SK-N-SH (cell line): ENCODE measurements around the gene ZDHHC18. TPM values are rescaled to one million over a fixed set of nuclear protein-coding genes. Genes with fewer than 3 reads are reported as not detected.

ENCODE experiments used
- CTCF ChIA-PET: fragments of 300-600, 350-600 bp; formaldehyde crosslinking; extraction: SDS; loops from one replicate; lab custom pipeline; 2021; lab: Yijun Ruan, JAX
- POLR2A ChIA-PET: fragments of 350-600 bp; sonication (Branson Sonifier 250); formaldehyde crosslinking; extraction: SDS; loops from one replicate; lab custom pipeline; 2020; ENCODE audit warnings: antibody characterized with exemption, inconsistent platforms; lab: Yijun Ruan, JAX
- DNase-seq: peaks from one replicate; pipeline ENCODE4 v3.0.0; 2012
- H2AFZ ChIP-seq: fragments of 200-600 bp; sonication (generic); 2 replicates; pipeline ENCODE4 v1.8.1; 2016; ENCODE audit warnings: antibody characterized with exemption, mild to moderate bottlenecking, low read depth
- H3F3A ChIP-seq: fragments of 200-600 bp; sonication (generic); replicated peaks from 2 replicates; pipeline ENCODE3; 2016; ENCODE audit warnings: antibody characterized with exemption, mild to moderate bottlenecking; ENCODE audit not compliant: insufficient read depth
- H3K27ac ChIP-seq, 2 experiments: fragments of 200-500 bp in 1 of 2; fragments of 200-600 bp in 1 of 2; sonication (Bioruptor generic) in 1 of 2; sonication (generic), shearing (Covaris generic) in 1 of 2; 2 replicates each; pipeline versions ENCODE4 v1.5.1 to v1.6.1; 2014 to 2016; ENCODE audit warnings: low read depth in 2 of 2, inconsistent platforms in 1 of 2, low read length in 1 of 2, mild to moderate bottlenecking in 1 of 2, mixed read lengths in 1 of 2
- H3K27me3 ChIP-seq: fragments of 200-600 bp; sonication (generic), shearing (Covaris generic); 2 replicates; pipeline ENCODE4 v1.6.1; 2016; ENCODE audit warnings: mixed run types; ENCODE audit not compliant: insufficient read depth
- H3K36me3 ChIP-seq, 2 experiments: fragments of 200-500 bp in 1 of 2; fragments of 200-600 bp in 1 of 2; sonication (Bioruptor generic) in 1 of 2; sonication (generic) in 1 of 2; replicated peaks in 1 of 2; 2 replicates each; pipeline versions ENCODE3 to v1.5.1; 2014 to 2016; ENCODE audit warnings: low read length in 1 of 2, mild to moderate bottlenecking in 1 of 2; ENCODE audit not compliant: insufficient read depth in 2 of 2, control insufficient read depth in 1 of 2
- H3K4me1 ChIP-seq, 2 experiments: fragments of 200-500 bp in 1 of 2; fragments of 200-600 bp in 1 of 2; sonication (Bioruptor generic) in 1 of 2; sonication (generic), shearing (Covaris generic) in 1 of 2; 2 replicates each; pipeline versions ENCODE4 v1.5.1 to v1.6.1; 2014 to 2016; ENCODE audit warnings: low read depth in 1 of 2, low read length in 1 of 2, mixed run types in 1 of 2; ENCODE audit not compliant: insufficient read depth in 2 of 2, control insufficient read depth in 1 of 2
- H3K4me2 ChIP-seq: fragments of 200-600 bp; sonication (generic), shearing (Covaris generic); 2 replicates; pipeline ENCODE4 v1.6.1; 2017; ENCODE audit warnings: mixed run types
- H3K4me3 ChIP-seq, 2 experiments: fragments of 200-500 bp in 1 of 2; fragments of 200-600 bp in 1 of 2; sonication (Bioruptor generic) in 1 of 2; sonication (generic), shearing (Covaris generic) in 1 of 2; 2 replicates each; pipeline versions ENCODE4 v1.5.1 to v1.8.1; 2014 to 2016; ENCODE audit warnings: low read depth in 2 of 2, inconsistent platforms in 1 of 2, low read length in 1 of 2, mild to moderate bottlenecking in 1 of 2, mixed read lengths in 1 of 2, moderate library complexity in 1 of 2
- H3K79me2 ChIP-seq: fragments of 200-600 bp; sonication (generic); 2 replicates; pipeline ENCODE4 v1.8.1; 2017; ENCODE audit warnings: mild to moderate bottlenecking; ENCODE audit not compliant: insufficient read depth
- H3K9ac ChIP-seq: fragments of 200-600 bp; sonication (generic); 2 replicates; pipeline ENCODE4 v1.6.1; 2017; ENCODE audit warnings: mixed run types
- H3K9me2 ChIP-seq: fragments of 200-600 bp; sonication (generic); 2 replicates; pipeline ENCODE4 v1.6.1; 2017; ENCODE audit warnings: mixed run types
- H3K9me3 ChIP-seq: fragments of 200-600 bp; sonication (generic); 2 replicates; pipeline ENCODE4 v1.6.1; 2017; ENCODE audit warnings: mixed run types, mild to moderate bottlenecking, moderate library complexity
- H4K20me1 ChIP-seq: fragments of 200-600 bp; sonication (generic); 2 replicates; pipeline ENCODE4 v1.6.1; 2017; ENCODE audit warnings: mild to moderate bottlenecking, mixed run types; ENCODE audit not compliant: insufficient read depth
- CTCF ChIP-seq: fragments of 200-600 bp; sonication (generic); IDR thresholded peaks from 2 replicates; pipeline ENCODE4 v1.6.1; 2017; ENCODE audit warnings: antibody characterized with exemption, mild to moderate bottlenecking, moderate library complexity
- ELF1 ChIP-seq: IDR thresholded peaks from 2 replicates; pipeline ENCODE4 v1.4.0; 2012
- EP300 ChIP-seq, 2 experiments: IDR thresholded peaks; 2 replicates each; pipeline versions ENCODE4 v1.4.0 to v1.6.1; 2012; ENCODE audit warnings: borderline replicate concordance in 1 of 2, low read depth in 1 of 2, low read length in 1 of 2
- POLR2AphosphoS5 ChIP-seq: IDR thresholded peaks from 2 replicates; pipeline ENCODE4 v1.6.1; 2012; ENCODE audit warnings: low read depth, low read length
- REST ChIP-seq: IDR thresholded peaks from 2 replicates; pipeline ENCODE4 v1.6.1; 2012; ENCODE audit warnings: mild to moderate bottlenecking, low read depth, low read length, moderate library complexity
- SIN3A ChIP-seq: IDR thresholded peaks from 2 replicates; pipeline ENCODE4 v1.6.1; 2012; ENCODE audit warnings: low read depth, mild to moderate bottlenecking, low read length, moderate library complexity, borderline replicate concordance
- SMC3 ChIP-seq: IDR thresholded peaks from 2 replicates; pipeline ENCODE4 v1.6.1; 2012; ENCODE audit warnings: low read depth, low read length, improper control_type of control experiment
- TEAD4 ChIP-seq: IDR thresholded peaks from 2 replicates; pipeline ENCODE4 v1.4.0; 2012; ENCODE audit warnings: mild to moderate bottlenecking, borderline replicate concordance; ENCODE audit not compliant: insufficient read depth
- WGBS: methylation state at CpG from one replicate; pipeline ENCODE4 v1.1.6; 2017; ENCODE audit warnings: low lambda C conversion rate; 5-methylcytosine and 5-hydroxymethylcytosine counted together
- polyA plus RNA-seq, 3 experiments: library from polyadenylated mRNA; depleted of rRNA; stranded (reverse); fragments of >200 nt; gene quantifications; 2 replicates each; pipeline ENCODE4 v1.2.3, GENCODE V29; 2012
- TF ChIP-seq, protein P1 (sequence below): IDR thresholded peaks from 2 replicates; pipeline ENCODE4 v1.4.0; 2012; ENCODE audit warnings: low read depth, borderline replicate concordance

The ZDHHC18 gene
- polyA plus RNA-seq, 1 of the 3 experiments (the other 2 are of a cell fraction), result 33.0 TPM

GRCh38 chr1:26789931-26790330 lies 36.6 kb upstream of the ZDHHC18 start:
- Histone ChIP-seq H3K4me3 (no peak overlapping the region), H3K9me2 (no peaks in the 10 kb centered on the region), H3K27ac (no peak overlapping the region), H3K4me2 (no peak overlapping the region), H3K9me3 (no peaks in the 10 kb centered on the region), H3K27me3 (no peaks in the 10 kb centered on the region), H3K79me2 (peaks cover 7% of the 10 kb centered on the region; the same call in 1 of the 2 replicates), H3F3A (peaks cover 30% of the 10 kb centered on the region), H2AFZ (no peak overlapping the region), H3K9ac (0 out of 2 replicates have a peak overlapping the region, but pooled peaks have one; percentile 1), H4K20me1 (no peaks in the 10 kb centered on the region), H3K36me3 (peaks cover 9 to 18% of the 10 kb centered on the region in 2 experiments)
- no peak for DNase-seq
- ChIA-PET CTCF (interaction anchor here (0.7 to 6.2 kb wide), 23 partner anchors 9 to 290 kb away, joined by 3 to 311 read pairs (median 6); no protein-coding TSS in a partner anchor), POLR2A (no interaction called here)
- WGBS, result 95% methylated on average over 4 of the region's 4 CpGs
- no peak for TF ChIP-seq CTCF
- TF ChIP-seq EP300 (IDR thresholded peaks at IDR 0.05; ENCODE audit: borderline replicate concordance in 1 of 2, low read depth in 1 of 2, low read length in 1 of 2), result no peak
- no peak for TF ChIP-seq TEAD4
- no peak for TF ChIP-seq POLR2AphosphoS5
- TF ChIP-seq SIN3A, result no peak
- TF ChIP-seq, protein P1, sequence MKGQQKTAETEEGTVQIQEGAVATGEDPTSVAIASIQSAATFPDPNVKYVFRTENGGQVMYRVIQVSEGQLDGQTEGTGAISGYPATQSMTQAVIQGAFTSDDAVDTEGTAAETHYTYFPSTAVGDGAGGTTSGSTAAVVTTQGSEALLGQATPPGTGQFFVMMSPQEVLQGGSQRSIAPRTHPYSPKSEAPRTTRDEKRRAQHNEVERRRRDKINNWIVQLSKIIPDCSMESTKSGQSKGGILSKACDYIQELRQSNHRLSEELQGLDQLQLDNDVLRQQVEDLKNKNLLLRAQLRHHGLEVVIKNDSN, result no peak
- no peak for TF ChIP-seq SMC3
- no peak for TF ChIP-seq ELF1
- no peak for TF ChIP-seq REST
- TF ChIP-seq, all 33 proteins: peak for 0
- H3K4me1 ChIP-seq, result peaks cover 17 to 25% of the 10 kb centered on the region in 2 experiments

- POLR2A ChIA-PET, result no interaction called here
- Histone ChIP-seq H4K20me1 (no peaks in the 10 kb centered on the region), H3K9ac (no peak overlapping the region), H3K4me2 (no peak overlapping the region), H3K36me3 (peaks cover 9 to 20% of the 10 kb centered on the region in 2 experiments), H3K27me3 (no peaks in the 10 kb centered on the region), H3K4me1 (peaks cover 17 to 25% of the 10 kb centered on the region in 2 experiments), H2AFZ (no peak overlapping the region), H3K27ac (no peak overlapping the region), H3K4me3 (no peak overlapping the region), H3F3A (peaks cover 25% of the 10 kb centered on the region), H3K9me2 (no peaks in the 10 kb centered on the region), H3K79me2 (peaks cover 7% of the 10 kb centered on the region; the same call in 1 of the 2 replicates), H3K9me3 (no peaks in the 10 kb centered on the region)
- no peak for DNase-seq
- 71% methylated on average over 5 of the region's 5 CpGs for WGBS
- TF ChIP-seq, protein P1, result no peak
- CTCF ChIA-PET, result interaction anchor here (1.1 to 6.2 kb wide), 17 partner anchors 8 to 290 kb away, joined by 3 to 311 read pairs (median 6); partner anchors contain the start of gene GPN2
These were observed 35.9 kb upstream of the ZDHHC18 start for GRCh38 chr1:26790551-26790953.
